GM12873 (cell line): Measurements from ENCODE around the gene CADM3.

Experiments used
- TF ChIP-seq, protein P1 (sequence below): IDR thresholded peaks from 2 replicates; pipeline ENCODE4 v1.5.1; 2012; ENCODE audit warnings: low read depth, mild to moderate bottlenecking, moderate library complexity, low read length, control low read depth; ENCODE audit not compliant: insufficient read depth; ENCODE audit errors: missing control alignments

The CADM3 gene

DNA sequence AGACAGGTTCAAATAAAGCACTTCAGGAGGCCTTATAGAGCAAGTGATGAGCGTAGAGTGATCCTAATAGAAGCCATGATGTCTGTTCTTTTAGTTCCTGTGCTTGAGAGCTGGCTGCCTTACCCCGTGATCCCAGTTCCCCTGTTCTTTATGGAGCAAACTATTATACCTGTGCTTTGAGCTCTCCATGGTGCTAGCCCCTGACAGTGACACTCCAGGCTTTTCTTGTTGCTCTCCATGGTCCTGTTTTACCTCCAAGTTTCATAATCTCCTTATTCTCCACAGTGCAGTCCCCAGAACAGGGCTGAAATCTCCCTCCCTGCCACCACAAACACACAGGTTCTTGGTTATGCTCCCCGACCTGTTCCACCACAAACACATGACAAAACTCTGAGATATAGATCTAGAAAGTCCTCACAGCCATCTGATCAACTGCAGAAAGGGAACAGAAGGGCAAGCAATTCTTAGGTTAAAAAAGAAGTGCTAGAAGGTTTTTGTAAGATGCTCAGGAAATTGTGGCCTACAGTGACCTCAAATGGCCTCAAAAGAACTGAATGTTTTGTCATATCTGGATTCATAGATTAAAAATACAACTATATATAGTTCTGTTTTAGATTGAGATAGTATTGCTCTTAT, 6.0 kb downstream of the CADM3 start:
- TF ChIP-seq, protein P1, sequence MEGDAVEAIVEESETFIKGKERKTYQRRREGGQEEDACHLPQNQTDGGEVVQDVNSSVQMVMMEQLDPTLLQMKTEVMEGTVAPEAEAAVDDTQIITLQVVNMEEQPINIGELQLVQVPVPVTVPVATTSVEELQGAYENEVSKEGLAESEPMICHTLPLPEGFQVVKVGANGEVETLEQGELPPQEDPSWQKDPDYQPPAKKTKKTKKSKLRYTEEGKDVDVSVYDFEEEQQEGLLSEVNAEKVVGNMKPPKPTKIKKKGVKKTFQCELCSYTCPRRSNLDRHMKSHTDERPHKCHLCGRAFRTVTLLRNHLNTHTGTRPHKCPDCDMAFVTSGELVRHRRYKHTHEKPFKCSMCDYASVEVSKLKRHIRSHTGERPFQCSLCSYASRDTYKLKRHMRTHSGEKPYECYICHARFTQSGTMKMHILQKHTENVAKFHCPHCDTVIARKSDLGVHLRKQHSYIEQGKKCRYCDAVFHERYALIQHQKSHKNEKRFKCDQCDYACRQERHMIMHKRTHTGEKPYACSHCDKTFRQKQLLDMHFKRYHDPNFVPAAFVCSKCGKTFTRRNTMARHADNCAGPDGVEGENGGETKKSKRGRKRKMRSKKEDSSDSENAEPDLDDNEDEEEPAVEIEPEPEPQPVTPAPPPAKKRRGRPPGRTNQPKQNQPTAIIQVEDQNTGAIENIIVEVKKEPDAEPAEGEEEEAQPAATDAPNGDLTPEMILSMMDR: no peak

DNA sequence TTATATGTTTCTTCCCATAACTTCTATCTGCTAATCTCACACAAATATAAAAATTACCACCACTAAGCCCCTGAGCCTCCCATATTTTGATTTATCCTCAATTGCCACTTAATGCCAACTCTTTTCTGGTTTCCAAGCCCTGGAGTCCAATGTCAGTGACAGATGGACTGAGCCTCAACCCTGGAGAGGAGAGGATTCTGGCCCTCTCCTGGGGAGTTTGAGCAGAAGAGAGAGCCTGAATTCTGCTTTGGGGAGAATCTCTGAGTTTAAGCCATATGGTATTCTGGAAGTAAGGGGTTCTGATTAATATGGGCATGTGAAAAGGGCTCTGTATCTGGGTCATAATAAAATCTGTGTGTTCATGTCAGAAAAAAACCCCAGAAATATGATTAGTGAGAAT, 8.5 kb downstream of the CADM3 start:
- TF ChIP-seq, protein P1: no peak

DNA sequence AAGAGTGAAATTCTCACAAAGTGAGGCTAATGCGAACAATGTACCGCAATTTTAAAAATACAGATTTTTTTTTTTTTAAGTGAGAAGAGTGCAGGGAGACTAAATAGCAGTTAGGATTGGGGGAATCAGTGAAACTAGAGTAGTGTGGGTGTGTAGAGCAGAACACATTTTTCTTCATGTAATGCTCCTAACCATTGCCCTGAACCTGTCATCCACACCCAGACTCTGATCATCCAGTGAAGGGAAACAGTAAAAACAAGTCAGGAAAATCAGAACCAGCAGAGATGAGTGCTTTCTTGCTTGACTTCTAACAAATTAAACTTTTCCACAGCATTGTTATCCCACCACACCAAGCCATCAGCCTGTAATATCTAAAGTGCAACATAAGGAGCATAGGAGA, 9.1 kb downstream of the CADM3 start:
- TF ChIP-seq, protein P1: no peak

DNA sequence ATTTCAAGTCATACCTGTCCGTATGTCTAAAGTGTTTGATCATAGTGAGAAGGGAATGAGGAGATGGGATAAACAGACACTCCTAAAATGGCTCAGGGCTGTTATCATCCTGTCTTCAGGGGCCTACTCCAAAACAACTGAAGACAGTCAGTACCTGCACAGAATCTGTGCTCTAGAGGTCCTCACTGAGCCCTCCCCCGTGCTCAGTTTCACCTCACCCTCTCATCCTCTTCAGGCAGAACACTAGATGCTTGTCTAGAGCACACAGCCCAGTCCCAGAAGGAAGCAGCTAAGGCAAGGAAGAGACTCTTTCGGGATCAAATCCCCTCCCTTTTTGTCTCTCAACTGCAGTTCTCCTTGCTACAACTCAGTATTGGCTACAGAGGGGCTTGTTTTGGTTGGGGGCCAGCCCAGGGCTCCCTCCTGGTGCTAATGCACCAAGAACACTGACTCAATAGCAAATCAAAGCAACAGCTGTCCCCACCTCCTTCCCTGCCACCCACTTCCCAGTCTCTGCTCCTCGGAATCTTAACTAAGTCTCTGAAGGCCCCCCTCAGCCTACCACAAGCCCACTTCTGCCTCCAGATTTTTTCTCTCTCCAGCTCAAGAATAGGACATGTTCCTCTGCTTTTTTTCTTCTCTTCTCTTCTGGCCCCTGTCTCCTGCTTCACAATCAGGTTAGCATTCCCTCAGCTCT, 10.1 kb downstream of the CADM3 start:
- TF ChIP-seq, protein P1: no peak

DNA sequence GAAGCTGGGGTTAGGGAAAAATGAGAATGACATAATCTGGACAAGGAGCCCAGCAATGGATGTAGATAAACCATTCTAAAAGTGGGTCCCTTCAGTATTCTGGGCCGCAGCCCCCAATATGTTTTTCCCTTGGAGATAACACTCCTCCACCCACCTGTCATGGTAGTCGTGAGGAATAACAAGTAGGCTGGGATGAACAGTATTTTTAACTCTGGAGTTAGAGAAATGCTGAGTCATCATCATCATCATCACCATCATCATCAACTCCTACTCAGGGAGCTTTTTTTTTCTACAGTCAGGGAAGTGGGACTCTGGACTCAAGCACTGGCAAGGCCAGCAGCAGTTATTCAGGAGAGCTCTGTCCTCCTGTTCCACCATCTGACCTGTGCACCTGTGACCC, 12.8 kb downstream of the CADM3 start:
- TF ChIP-seq, protein P1: no peak

DNA sequence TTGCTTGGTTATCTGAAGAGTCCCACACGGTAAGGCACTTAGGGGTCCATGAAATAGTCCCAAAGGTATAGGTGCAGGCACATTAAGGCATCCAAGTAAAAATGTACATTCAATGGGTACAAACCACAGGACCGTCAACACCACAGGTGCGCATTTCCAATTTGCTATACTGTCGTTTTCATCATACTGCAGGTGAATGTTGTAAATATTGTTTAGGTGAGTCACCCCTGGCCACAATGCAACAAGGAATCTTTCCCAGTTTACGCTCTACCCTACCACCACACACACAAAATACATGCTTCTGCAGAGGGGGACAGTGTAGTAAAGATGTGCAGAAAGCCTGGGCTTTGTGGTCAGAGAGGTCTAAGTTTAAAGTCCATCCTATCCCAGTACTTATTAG, 13.7 kb downstream of the CADM3 start:
- TF ChIP-seq, protein P1: no peak

DNA sequence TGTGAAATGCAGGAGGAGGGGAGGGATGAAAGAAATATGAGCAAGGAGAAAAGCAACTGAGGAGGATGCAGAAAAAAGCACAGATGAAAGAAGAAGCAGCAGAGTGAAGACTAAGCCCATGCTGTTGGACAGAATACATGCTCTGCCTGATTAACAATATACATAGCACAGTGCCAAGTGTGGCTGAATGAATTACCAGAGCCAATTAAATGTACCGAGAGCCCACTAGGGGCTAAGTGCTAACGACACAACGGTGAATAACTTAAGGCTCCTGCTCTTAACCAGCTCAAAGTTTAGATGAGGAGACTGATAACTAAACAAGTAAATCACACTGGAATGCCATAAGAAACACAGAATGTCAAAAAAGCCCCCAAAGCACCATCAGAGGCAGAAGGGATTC, 15.6 kb downstream of the CADM3 start:
- TF ChIP-seq, protein P1: no peak
